SK-N-SH (cell line): ENCODE results near the gene MYLK.

Experiments used
- CTCF ChIP-seq: fragments of 200-600 bp; sonication (generic); IDR thresholded peaks from 2 replicates; pipeline ENCODE4 v1.6.1; 2017; ENCODE audit warnings: antibody characterized with exemption, mild to moderate bottlenecking, moderate library complexity
- GABPA ChIP-seq: IDR thresholded peaks from 2 replicates; pipeline ENCODE4 v1.4.0; 2012; ENCODE audit warnings: low read depth, mild to moderate bottlenecking
- POLR2AphosphoS5 ChIP-seq: IDR thresholded peaks from 2 replicates; pipeline ENCODE4 v1.6.1; 2012; ENCODE audit warnings: low read depth, low read length

DNA sequence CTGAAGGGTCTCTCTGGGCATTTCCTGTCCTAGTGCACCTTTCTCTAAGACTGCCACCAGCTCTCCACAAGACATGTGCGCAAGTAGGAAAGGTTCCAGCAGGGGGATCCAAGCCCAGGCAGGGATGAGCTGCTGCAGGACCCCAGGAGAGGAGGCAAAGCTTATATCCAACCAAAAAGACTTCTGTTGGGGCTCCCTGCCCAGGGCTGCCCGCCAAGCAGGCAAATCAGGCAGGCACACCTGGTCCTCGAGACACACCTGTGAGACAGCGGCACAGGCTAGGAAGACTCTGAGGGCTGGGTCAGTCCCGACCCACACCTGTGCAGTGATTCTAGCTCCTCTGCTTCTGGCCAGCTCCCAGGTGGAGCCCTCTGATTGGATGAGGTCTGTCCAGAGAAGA is 80.6 kb downstream of the MYLK start:
- TF ChIP-seq GABPA (no peak), CTCF (no peak), POLR2AphosphoS5 (no peak)
